ENCODE results near the gene CIAO1. TPM values are rescaled to one million over a fixed set of nuclear protein-coding genes. Genes with fewer than 3 reads are reported as not detected.

CIAO1 gene
- total RNA-seq, 6 experiments from 2014 or later, result 54.9 to 71.4 (median 60.4) TPM

DNA sequence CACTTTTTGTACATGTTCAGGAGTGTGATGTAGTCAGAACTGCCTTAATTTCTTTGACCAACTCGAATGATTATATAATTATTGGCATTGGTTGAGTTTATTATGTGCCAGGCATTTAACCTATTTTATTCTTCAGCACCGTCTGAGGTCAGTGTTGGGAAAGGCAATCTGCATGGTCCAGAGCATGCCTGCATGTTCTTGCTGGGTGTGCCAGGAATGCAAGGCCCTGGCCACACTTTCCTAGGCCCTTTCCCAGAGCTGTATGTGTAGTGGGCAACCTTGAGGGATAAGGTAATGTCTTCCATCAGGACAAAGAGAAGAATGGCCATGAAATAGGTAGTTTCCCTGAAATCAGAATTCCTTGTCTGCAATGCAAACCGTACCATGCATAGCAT, 49.0 kb downstream of the CIAO1 start:
- DNase-seq, result no peak
- peak overlapping the region; percentile 95 for H3K27ac Mint-ChIP-seq
- TF ChIP-seq CTCF (IDR thresholded peaks at IDR 0.05), result no peak
- peaks cover 23% of the 10 kb centered on the region for H3K4me1 Mint-ChIP-seq (ENCODE audit: low read depth)
- no peaks in the 10 kb centered on the region for H3K9me3 Mint-ChIP-seq
- peak overlapping the region; percentile 22 for H3K4me3 Mint-ChIP-seq
- no peaks in the 10 kb centered on the region; the same call in 1 of the 2 replicates for H3K36me3 Mint-ChIP-seq (ENCODE audit: low read depth)
- H3K27me3 Mint-ChIP-seq (ENCODE audit: insufficient read depth), result peaks cover 1% of the 10 kb centered on the region

DNA sequence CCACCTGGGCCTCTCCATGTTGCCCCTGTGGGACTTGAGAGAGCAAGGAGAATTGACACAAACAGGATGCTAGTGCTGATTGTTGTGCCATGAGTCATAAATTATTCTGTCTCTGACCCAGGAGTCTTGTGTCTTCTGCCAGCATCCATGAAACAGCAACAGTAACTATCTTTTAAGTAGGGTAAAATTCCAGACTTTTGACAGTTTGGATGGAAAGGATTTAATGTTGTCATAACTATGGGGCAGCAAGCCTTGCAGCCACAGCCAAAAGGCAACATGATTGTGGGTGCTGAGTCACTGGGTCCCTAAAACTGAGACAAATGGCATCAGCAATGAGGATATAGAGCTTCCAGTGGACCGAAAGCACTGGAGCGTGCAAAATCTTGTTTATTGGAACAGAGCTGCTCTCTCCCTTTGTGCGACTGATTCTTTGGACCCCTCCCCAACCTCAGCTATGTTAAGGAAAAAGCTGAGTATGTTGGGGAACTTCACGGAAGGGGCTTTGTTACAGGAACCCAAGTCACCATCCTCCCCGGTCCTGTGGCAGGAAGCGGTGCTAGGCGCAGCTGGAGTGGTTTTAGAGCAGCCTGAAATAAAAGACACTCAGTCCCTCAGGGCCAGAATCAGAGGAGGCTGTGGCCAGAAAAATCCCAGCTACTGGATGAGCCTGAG, 49.5 kb downstream of the CIAO1 start:
- Mint-ChIP-seq H3K27ac (peak overlapping the region; percentile 95), H3K4me3 (peak overlapping the region; percentile 67)
- TF ChIP-seq CTCF (IDR thresholded peaks at IDR 0.05), result no peak

GRCh38 chr2:96316999-96317398, 51.0 kb downstream of the CIAO1 start:
- peak overlapping the region; percentile 29; the same call in 1 of the 2 replicates for H3K27ac Mint-ChIP-seq

More for the DNA sequence above, 49.5 kb downstream of the CIAO1 start:
- H3K36me3 Mint-ChIP-seq (ENCODE audit: low read depth), result no peaks in the 10 kb centered on the region; the same call in 1 of the 2 replicates
- H3K27me3 Mint-ChIP-seq (ENCODE audit: insufficient read depth), result peaks cover 1% of the 10 kb centered on the region
- H3K9me3 Mint-ChIP-seq, result no peaks in the 10 kb centered on the region
- DNase-seq, result peak; percentile 92
- H3K4me1 Mint-ChIP-seq (ENCODE audit: low read depth), result peaks cover 28% of the 10 kb centered on the region

GRCh38 chr2:96317584-96317997, 51.6 kb downstream of the CIAO1 start:
- H3K9me3 Mint-ChIP-seq, result no peaks in the 10 kb centered on the region
- no peak overlapping the region for H3K27ac Mint-ChIP-seq
- TF ChIP-seq CTCF (IDR thresholded peaks at IDR 0.05), result no peak
- H3K27me3 Mint-ChIP-seq (ENCODE audit: insufficient read depth), result peaks cover 2% of the 10 kb centered on the region
- peaks cover 38% of the 10 kb centered on the region for H3K4me1 Mint-ChIP-seq (ENCODE audit: low read depth)
- H3K36me3 Mint-ChIP-seq (ENCODE audit: low read depth), result no peaks in the 10 kb centered on the region; the same call in 1 of the 2 replicates
- H3K4me3 Mint-ChIP-seq, result no peak overlapping the region
- DNase-seq, result no peak

More at GRCh38 chr2:96316999-96317398, 51.0 kb downstream of the CIAO1 start:
- no peak for TF ChIP-seq CTCF (IDR thresholded peaks at IDR 0.05)
- Mint-ChIP-seq H3K36me3 (ENCODE audit: low read depth) (no peaks in the 10 kb centered on the region; the same call in 1 of the 2 replicates), H3K4me3 (no peak overlapping the region), H3K9me3 (no peaks in the 10 kb centered on the region), H3K4me1 (ENCODE audit: low read depth) (peaks cover 38% of the 10 kb centered on the region), H3K27me3 (ENCODE audit: insufficient read depth) (peaks cover 1% of the 10 kb centered on the region)
- no peak for DNase-seq

DNA sequence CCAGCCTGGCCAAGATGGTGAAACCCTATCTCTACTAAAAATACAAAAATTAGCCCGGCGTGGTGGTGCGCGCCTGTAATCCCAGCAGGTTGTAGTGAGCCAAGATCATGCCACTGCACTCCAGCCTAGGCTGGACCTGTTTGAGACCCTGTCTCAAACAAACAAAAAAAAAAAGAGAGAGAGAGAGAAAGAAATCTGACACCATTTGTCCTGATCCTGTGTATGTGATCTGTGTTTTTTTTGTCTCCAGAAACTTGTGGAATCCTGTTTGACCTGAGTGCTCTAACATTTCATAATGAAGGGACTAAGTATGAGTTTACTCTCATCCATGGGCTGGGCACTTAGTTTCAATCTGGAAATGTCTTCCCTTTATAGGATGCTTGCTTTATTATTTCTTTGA, 52.7 kb downstream of the CIAO1 start:
- TF ChIP-seq CTCF (IDR thresholded peaks at IDR 0.05), result no peak
- Mint-ChIP-seq H3K36me3 (ENCODE audit: low read depth) (no peaks in the 10 kb centered on the region; the same call in 1 of the 2 replicates), H3K9me3 (no peaks in the 10 kb centered on the region), H3K4me1 (ENCODE audit: low read depth) (peaks cover 38% of the 10 kb centered on the region), H3K4me3 (no peak overlapping the region), H3K27me3 (ENCODE audit: insufficient read depth) (peaks cover 3% of the 10 kb centered on the region), H3K27ac (no peak overlapping the region)
- no peak for DNase-seq

Measured in HFFc6 (cell line).